ENCODE measurements around the gene POU4F2.
A peak's percentile ranks its signal among the peaks of the same experiment; 100 is the strongest.
"Not testable (repeated sequence)": the region's sequence is repeated elsewhere in the genome, so short reads cannot be mapped to it uniquely, and the experiment has no call there.

POU4F2 gene

DNA sequence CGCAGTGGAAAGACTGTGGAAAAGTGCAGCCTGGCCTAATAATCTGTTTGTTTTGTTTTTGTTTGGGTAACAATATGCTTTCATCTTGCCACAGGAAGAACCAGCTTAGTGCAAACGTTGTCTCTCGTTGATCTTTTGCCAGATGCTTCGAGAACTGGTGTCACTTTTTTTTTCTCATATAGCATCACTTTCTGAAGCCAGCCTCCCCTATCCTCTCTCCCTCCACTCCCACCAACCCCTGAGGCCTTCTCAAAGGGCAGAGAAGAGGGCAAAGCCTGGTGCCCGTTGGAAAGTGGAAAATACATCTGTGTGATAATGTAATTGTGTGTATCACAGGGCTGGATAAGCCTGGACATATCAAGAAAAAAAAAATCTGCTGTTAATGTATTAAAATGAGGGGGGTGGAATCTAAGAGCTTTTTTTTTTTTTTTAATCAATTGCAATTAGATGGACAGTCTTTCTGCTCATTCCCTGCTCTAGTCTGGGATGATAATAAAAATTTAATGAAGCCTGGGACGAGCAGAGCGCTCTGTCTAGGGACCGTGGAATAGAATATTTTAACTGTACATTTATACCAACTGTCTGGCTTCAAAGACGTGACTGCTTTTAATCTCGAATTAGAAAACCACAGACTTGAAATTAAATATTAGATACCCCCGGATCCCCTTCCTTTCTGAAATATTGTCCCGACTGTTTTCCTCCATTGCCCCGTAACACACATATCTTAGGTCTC lies 8.1 kb downstream of the POU4F2 start:
- DNase-seq (no peak), ATAC-seq (no peak)
- no peak overlapping the region for H3K4me3 Mint-ChIP-seq
- no peak overlapping the region for H3K27ac Mint-ChIP-seq
- H3K4me1 Mint-ChIP-seq, result no peaks in the 10 kb centered on the region
- peaks cover 14% of the 10 kb centered on the region for H3K9me3 Mint-ChIP-seq
- H3K36me3 Mint-ChIP-seq (ENCODE audit: low read depth), result peaks cover 2% of the 10 kb centered on the region
- peaks cover 81% of the 10 kb centered on the region for H3K27me3 Mint-ChIP-seq

DNA sequence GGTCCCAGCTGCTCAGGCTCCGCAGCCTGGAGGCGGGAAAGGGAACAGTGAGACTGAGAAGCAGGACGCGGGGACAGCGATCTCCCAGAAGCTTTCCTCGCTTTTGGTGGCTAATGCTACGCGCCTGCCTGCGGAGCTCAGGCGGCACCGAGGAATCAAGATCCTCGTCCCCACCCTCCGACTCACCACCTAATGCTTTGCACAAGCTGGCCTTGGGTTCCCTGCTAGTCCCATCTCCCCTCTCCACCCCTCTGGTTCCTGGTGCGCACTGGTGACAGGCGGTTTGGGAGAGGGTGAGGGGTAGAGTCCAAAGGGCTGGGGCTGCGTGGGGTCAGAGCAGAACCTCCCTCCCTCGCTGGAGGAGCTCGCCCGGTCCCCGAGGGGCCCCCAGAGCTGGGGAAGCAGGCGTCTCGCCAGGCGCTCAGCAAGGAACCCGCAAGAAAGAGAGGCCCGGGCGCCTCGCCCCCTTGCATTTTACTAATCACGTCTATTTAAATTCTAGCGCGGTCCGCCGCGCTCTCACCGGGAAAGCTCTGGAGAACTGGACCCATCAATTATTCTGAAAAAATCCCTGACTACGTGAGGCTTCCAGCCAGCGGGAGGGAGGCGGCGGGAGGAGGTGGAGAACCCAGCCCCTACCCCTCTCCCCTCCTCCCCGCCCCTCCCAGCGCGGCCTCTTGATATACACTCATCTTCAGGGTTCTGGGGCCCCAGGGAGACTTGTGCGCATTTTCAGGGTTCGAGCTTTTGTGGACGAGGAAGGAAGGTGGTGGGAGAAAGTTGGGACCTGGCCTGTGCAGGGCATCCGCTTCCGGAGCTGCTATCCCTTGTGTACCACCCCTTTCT lies 9.1 kb downstream of the POU4F2 start:
- no peak for DNase-seq
- peaks cover 2% of the 10 kb centered on the region for H3K36me3 Mint-ChIP-seq (ENCODE audit: low read depth)
- H3K27me3 Mint-ChIP-seq, result peaks cover 82% of the 10 kb centered on the region
- no peak for ATAC-seq
- peaks cover 14% of the 10 kb centered on the region for H3K9me3 Mint-ChIP-seq
- H3K4me3 Mint-ChIP-seq, result no peak overlapping the region
- H3K27ac Mint-ChIP-seq, result no peak overlapping the region
- H3K4me1 Mint-ChIP-seq, result no peaks in the 10 kb centered on the region

DNA sequence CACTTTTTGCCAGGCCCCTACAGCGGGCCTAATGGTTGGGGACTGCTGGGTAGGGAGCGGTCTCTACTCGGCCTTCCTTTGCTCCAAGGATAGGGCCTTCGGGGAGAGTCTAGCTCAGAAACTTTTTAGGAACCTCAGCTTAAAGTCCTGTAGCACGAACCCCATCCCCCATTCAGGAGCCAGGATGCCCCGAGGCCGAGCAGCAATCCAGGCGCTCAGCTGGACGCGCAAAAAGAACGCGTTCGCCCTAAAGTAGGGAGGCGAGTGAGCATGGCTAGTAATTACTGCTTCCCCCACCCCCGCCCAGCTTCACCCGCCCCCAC lies 9.7 kb downstream of the POU4F2 start:
- H3K4me1 Mint-ChIP-seq, result no peaks in the 10 kb centered on the region
- ATAC-seq (no peak), DNase-seq (no peak)
- no peaks in the 10 kb centered on the region for H3K36me3 Mint-ChIP-seq (ENCODE audit: low read depth)
- peaks cover 83% of the 10 kb centered on the region for H3K27me3 Mint-ChIP-seq
- no peak overlapping the region for H3K4me3 Mint-ChIP-seq
- no peak overlapping the region for H3K27ac Mint-ChIP-seq
- H3K9me3 Mint-ChIP-seq, result peaks cover 14% of the 10 kb centered on the region

DNA sequence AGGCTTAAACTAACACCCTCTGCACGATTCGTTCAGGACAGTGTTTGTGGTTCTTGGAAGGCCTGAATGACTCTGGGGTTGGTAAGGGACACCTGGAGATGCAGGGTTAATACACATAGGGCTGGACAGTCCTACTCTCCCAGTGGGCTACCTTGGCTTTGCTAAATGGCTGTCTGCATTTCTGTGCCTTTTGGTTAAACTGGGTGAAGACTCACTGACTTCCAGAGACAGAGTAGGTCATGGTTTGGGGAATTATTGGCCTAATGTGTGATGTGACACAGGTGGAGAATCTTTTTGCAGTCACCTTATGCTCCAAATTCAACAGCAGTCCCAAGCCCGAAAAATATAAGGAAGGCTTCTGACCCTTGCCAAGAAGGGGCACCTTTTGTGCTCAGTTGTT lies 10.5 kb downstream of the POU4F2 start:
- Mint-ChIP-seq H3K4me3 (no peak overlapping the region), H3K27ac (no peak overlapping the region), H3K36me3 (ENCODE audit: low read depth) (no peaks in the 10 kb centered on the region), H3K4me1 (no peaks in the 10 kb centered on the region), H3K9me3 (peaks cover 6% of the 10 kb centered on the region), H3K27me3 (peaks cover 85% of the 10 kb centered on the region)
- no peak for DNase-seq
- ATAC-seq, result no peak

DNA sequence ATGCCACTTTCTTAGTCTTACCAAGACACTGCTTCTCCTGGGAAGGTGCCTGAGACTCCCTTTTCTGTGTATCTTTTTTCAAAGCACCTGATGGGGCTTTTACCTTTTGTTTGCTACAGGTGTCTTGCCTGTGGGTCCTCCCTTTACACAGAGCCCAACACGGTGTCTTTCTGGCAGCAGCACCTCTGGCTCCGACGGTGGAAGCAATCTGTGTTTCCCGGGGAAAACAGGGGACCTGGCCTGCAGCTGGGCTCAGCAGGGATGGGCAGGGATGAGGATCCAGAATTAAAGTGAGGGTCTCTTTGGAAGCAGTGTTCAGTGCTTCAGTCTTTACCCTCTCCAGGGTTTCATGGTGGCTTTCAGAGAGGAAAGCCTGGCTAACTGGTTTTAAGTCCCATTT lies 11.3 kb downstream of the POU4F2 start:
- Mint-ChIP-seq H3K4me3 (no peak overlapping the region), H3K9me3 (peaks cover under 1% of the 10 kb centered on the region), H3K4me1 (peaks cover 5% of the 10 kb centered on the region), H3K27me3 (peaks cover 84% of the 10 kb centered on the region), H3K27ac (no peak overlapping the region), H3K36me3 (ENCODE audit: low read depth) (no peaks in the 10 kb centered on the region)
- no peak for ATAC-seq
- no peak for DNase-seq

DNA sequence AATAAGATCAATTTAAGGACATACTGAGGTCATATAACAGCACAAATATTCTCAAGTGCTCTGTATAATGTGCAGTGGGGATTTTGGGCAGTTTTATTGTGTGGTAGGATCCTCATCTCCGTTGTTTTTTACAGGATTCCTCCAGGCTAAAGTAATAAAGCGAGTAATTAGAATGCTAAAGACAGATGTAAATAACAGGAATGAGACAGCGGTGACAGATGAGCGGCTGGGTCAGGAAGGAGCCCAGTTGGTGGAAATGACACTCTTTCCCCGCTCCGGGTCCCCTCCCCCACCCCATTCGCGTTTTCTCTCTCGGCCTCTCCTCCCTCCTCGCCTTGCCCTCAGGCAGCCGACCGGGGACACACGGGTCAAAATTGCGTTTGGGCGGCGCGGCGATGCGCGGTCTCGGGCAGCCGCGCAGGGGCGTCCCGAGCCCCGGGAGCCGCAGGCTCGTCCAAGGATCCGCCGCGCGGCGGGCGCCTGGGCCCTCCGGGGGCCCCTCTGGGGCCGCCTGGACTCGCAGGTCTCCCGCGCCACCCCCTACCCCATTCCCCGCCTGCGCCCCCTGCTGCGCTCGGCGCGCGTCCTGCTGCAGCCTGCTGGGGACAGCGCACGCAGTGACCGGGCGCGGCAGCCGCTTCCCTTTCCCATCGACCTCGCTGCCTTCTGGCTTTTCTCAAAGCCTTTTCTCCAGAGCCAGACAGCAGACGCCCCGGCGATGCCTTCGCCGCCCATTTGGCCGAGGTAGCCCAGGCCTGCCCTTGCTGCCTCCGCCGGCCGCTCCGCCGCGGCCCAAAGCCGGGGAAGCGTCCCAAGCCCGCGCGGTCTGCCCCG lies 16.2 kb downstream of the POU4F2 start:
- ATAC-seq, result no peak
- H3K27ac Mint-ChIP-seq, result no peak overlapping the region
- H3K4me3 Mint-ChIP-seq, result peak overlapping the region; percentile 51
- H3K36me3 Mint-ChIP-seq (ENCODE audit: low read depth), result no peaks in the 10 kb centered on the region
- H3K9me3 Mint-ChIP-seq, result no peaks in the 10 kb centered on the region
- peaks cover 62% of the 10 kb centered on the region for H3K27me3 Mint-ChIP-seq
- H3K4me1 Mint-ChIP-seq, result peaks cover 10% of the 10 kb centered on the region
- DNase-seq, result no peak

DNA sequence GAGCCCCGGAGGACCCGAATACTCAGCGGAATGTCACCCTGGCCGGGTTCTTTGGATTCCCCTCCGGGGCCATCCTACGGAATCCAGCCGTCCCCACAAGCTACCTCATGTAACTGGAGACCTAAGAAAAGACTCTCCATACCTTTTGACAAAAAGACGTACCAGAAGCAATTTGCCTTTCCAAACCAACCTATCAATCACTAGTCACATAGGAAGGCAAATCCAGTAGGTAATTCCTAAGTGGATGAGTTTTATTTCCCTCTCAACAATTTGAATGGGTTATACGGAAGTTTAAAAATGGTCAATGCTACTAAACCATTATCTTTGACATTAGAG lies 16.8 kb downstream of the POU4F2 start:
- Mint-ChIP-seq H3K36me3 (ENCODE audit: low read depth) (no peaks in the 10 kb centered on the region), H3K9me3 (no peaks in the 10 kb centered on the region), H3K27me3 (peaks cover 59% of the 10 kb centered on the region), H3K27ac (no peak overlapping the region), H3K4me1 (peaks cover 10% of the 10 kb centered on the region), H3K4me3 (no peak overlapping the region)
- ATAC-seq (no peak), DNase-seq (no peak)

DNA sequence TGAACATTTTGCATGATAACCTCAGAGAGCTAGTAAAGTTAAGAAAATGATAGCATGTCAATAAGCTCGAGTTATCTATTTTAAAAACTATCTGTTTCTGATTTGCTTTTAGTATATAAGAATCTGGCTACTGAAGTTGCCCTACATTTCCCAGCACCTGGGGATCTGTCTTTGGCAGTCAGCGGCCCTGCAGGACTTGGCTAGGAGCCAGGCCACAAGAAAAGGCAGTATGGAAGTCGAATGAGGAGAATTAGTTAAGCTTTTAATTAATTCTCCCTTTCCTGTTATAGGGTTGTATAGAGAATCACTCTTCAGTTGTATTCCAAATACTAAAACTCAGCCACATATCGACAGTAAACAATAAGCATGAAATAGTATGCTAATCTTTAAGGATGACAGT lies 22.7 kb downstream of the POU4F2 start:
- no peaks in the 10 kb centered on the region for H3K36me3 Mint-ChIP-seq (ENCODE audit: low read depth)
- peaks cover 12% of the 10 kb centered on the region for H3K27me3 Mint-ChIP-seq
- no peak for ATAC-seq
- H3K27ac Mint-ChIP-seq, result no peak overlapping the region
- no peaks in the 10 kb centered on the region for H3K4me1 Mint-ChIP-seq
- no peak for DNase-seq
- peaks cover 4% of the 10 kb centered on the region for H3K9me3 Mint-ChIP-seq
- no peak overlapping the region for H3K4me3 Mint-ChIP-seq

DNA sequence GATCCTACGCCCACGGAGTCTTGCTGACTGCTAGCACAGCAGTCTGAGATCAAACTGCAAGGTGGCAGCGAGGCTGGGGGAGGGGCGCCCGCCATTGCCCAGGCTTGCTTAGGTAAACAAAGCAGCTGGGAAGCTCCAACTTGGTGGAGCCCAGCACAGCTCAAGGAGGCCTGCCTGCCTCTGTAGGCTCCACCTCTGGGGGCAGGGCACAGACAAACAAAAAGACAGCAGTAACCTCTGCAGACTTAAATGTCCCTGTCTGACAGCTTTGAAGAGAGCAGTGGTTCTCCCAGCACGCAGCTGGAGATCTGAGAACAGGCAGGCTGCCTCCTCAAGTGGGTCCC lies 25.2 kb downstream of the POU4F2 start:
- H3K27ac Mint-ChIP-seq; H3K27me3 Mint-ChIP-seq; H3K4me3 Mint-ChIP-seq; H3K9me3 Mint-ChIP-seq; ATAC-seq; DNase-seq; H3K36me3 Mint-ChIP-seq (ENCODE audit: low read depth); H3K4me1 Mint-ChIP-seq: not testable (repeated sequence)

DNA sequence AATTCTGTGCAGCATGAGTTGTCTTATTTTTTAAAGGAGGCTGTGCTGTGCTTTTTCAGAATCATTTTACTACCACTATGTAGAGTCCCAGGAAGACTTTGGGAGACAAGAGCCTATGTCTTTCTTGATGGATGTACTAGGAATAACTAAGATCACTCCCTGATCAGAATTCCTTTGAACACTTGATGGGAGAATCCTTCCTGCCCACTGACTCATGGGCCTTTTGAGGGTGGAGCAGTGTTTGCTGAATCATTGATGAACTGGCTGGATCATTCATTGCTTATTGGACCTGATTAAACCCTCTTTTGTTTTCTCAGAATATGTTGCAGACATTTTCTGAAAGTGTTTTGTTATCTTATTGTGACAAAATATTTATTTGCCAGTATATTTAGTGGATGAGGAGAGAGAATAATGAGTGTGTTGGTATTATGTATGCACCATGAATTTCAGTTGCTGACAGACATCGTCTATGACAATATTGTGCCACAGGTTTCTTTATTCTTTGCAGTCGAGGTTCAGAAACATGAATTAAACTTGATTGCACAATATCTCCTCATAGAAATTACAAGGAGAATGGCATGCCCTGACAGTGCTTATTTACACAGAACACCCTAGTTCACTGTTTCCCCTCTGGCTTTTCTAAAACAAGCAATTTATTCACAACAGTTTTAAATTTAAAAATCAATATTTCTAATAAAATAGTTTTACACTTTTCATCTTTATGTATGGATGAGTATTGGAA lies 36.3 kb downstream of the POU4F2 start:
- no peak overlapping the region for H3K4me3 Mint-ChIP-seq
- no peak overlapping the region for H3K27ac Mint-ChIP-seq
- H3K4me1 Mint-ChIP-seq, result no peaks in the 10 kb centered on the region
- peaks cover 4% of the 10 kb centered on the region for H3K9me3 Mint-ChIP-seq
- DNase-seq (no peak), ATAC-seq (no peak)
- peaks cover 2% of the 10 kb centered on the region for H3K27me3 Mint-ChIP-seq
- no peaks in the 10 kb centered on the region for H3K36me3 Mint-ChIP-seq (ENCODE audit: low read depth)

Data from activated naive CD8-positive, alpha-beta T cell treated with anti-CD3 and anti-CD28 coated beads, Interleukin-2, amount 50 U/mL, for 24 hours (primary cell).